RWPE2 (cell line): Measurements from ENCODE around the gene TRMT61A.
A peak's percentile ranks its signal among the peaks of the same experiment; 100 is the strongest.

Experiments used
- ATAC-seq: fragments of 200-7000 bp; cut with Tn5 transposase; 3 replicates; pipeline ENCODE4 v1.9.1; 2021; ENCODE audit warnings: low read depth
- DNase-seq: peaks from one replicate; pipeline ENCODE4 v3.0.0-alpha.2; 2020; ENCODE audit warnings: low spot score
- H3K27ac ChIP-seq: fragments of 450-650 bp; 2 replicates; pipeline ENCODE4 v1.5.1; 2017; ENCODE audit warnings: mild to moderate bottlenecking; ENCODE audit not compliant: poor library complexity, severe bottlenecking
- H3K27me3 ChIP-seq: fragments of 250-450 bp; sonication (Bioruptor Pico); 2 replicates; pipeline ENCODE4 v1.5.1; 2021; ENCODE audit warnings: mild to moderate bottlenecking, moderate library complexity; ENCODE audit not compliant: insufficient read depth, poor library complexity, severe bottlenecking
- H3K36me3 ChIP-seq: fragments of 250-450 bp; sonication (Bioruptor Pico); 2 replicates; pipeline ENCODE4 v1.5.1; 2020; ENCODE audit warnings: low read depth, mild to moderate bottlenecking, moderate library complexity
- H3K4me1 ChIP-seq: fragments of 250-450 bp; sonication (Bioruptor Pico); 2 replicates; pipeline ENCODE4 v1.5.1; 2021; ENCODE audit warnings: mild to moderate bottlenecking, moderate library complexity; ENCODE audit not compliant: insufficient read depth, poor library complexity, severe bottlenecking
- H3K4me3 ChIP-seq: fragments of 250-450 bp; sonication (Bioruptor Pico); 2 replicates; pipeline ENCODE4 v1.5.1; 2021; ENCODE audit warnings: mild to moderate bottlenecking, moderate library complexity; ENCODE audit not compliant: severe bottlenecking
- H3K9me3 ChIP-seq: fragments of 250-450 bp; sonication (Bioruptor Pico); 2 replicates; pipeline ENCODE4 v1.5.1; 2021; ENCODE audit warnings: mild to moderate bottlenecking, moderate library complexity; ENCODE audit not compliant: severe bottlenecking
- CTCF ChIP-seq: fragments of 450-650 bp; IDR thresholded peaks from one replicate; pipeline ENCODE4 v1.5.1; 2017; ENCODE audit warnings: mild to moderate bottlenecking, moderate library complexity; ENCODE audit not compliant: poor library complexity, severe bottlenecking

TRMT61A gene

DNA sequence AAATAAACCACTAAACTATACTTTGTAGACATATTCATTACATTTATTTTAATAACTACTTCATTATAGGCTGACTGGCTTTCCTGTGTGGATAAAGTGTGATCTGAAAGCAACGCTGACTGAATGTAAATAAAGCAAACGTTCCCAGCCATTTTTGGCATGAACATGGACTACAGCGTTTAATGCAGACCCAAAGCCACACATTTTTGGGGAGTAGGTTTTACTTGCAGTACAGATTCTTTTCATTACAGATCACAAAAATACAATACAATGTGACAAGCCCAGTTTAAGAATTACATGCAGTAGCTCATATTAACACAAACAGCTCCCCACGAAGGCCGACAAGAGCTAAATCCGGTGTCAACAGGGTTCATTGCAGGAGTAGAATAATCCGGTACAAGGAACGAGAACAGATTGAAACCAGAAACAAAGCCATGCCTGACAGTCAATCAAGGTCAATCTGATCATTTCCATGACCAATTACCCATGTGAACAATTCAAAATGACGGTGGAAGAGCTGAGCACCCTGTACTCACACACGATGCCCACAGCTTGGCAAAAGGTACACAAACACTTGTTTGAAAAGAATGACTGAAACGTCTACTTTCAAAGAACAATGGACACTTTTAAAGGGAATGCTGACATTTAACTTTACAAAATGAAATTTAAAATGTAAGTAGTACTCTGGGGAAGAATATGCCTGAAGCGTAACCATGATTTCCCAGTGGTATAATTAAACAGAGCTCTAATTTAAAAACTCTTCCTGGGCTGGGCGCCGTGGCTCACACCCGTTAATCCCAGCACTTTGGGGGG is 28.2 kb downstream of the TRMT61A start:
- Histone ChIP-seq H3K36me3 (peaks cover 39% of the 10 kb centered on the region), H3K4me3 (no peak overlapping the region), H3K4me1 (peaks cover 26% of the 10 kb centered on the region), H3K27ac (peak overlapping the region; percentile 10), H3K27me3 (no peaks in the 10 kb centered on the region), H3K9me3 (no peaks in the 10 kb centered on the region)
- no peak for TF ChIP-seq CTCF
- DNase-seq (no peak), ATAC-seq (no peak)

DNA sequence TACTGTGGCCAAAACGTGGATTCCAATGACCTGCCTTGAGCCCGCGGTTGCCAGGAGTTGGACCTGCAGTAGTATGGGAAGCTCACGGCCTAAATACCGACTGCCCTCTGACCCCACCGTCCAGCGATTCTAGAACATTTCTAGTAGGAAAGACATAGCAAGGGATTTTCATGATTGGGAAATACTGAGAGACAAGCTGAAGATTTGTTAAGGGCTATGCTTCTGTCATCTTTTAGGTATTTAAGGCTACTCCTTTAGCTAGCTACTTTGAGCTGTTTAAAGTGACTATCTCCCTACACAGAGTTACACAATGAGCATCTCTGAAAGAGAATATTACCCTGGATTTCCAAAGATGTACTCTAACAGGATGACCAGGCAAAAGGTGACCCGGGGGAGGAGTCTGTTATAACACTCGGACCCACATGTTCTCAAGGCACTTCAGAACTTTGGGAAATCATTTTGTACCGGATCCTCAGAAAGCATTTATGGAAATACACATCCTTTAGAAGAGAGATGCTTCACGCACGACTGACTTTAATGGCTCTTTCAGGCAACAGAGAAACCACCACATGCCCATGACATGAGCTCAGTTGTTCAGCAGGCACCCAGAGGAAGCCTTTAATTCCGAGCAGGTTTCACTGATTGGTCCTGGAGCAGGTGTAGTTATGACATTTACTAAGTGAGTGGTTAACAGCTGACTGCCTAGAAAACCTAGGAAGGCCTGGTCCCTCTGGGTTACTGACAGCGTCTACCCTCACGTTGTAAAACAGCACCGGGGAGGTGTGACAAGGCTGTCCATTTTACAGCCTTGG is 29.3 kb downstream of the TRMT61A start:
- no peak for ATAC-seq
- peak overlapping the region; percentile 10 for H3K27ac ChIP-seq

DNA sequence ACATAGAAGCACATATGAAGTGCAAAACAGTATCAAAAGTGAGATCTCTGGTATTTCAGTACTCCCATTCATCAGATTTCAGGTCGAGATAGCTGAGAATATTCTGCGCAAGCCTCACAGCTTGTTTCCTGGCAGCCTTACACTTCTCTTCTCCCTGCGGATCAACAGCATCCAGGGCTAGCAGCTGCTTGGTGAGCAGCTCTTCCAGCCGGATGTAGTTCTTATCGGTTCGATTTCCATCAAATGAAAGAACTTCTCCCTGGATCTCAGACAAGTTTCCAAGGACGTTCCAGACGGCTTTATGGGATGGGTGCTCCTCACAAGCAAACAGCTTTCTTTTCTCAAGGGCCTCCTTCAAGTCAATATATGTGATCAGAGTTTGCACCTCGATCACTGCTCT is 30.8 kb downstream of the TRMT61A start:
- DNase-seq (no peak), ATAC-seq (no peak)
- TF ChIP-seq CTCF, result no peak
- Histone ChIP-seq H3K4me3 (no peak overlapping the region), H3K9me3 (no peaks in the 10 kb centered on the region), H3K4me1 (peaks cover 19% of the 10 kb centered on the region), H3K27ac (no peak overlapping the region), H3K36me3 (peaks cover 39% of the 10 kb centered on the region), H3K27me3 (no peaks in the 10 kb centered on the region)

More for the DNA sequence above, 29.3 kb downstream of the TRMT61A start:
- Histone ChIP-seq H3K36me3 (peaks cover 39% of the 10 kb centered on the region), H3K27me3 (no peaks in the 10 kb centered on the region), H3K4me1 (peaks cover 19% of the 10 kb centered on the region), H3K9me3 (no peaks in the 10 kb centered on the region), H3K4me3 (no peak overlapping the region)
- no peak for TF ChIP-seq CTCF
- DNase-seq, result no peak

GRCh38 chr14:103560691-103561090 is 31.7 kb downstream of the TRMT61A start:
- H3K27ac ChIP-seq, result peak overlapping the region; percentile 94
- H3K36me3 ChIP-seq, result peaks cover 39% of the 10 kb centered on the region
- no peak for ATAC-seq
- H3K27me3 ChIP-seq, result no peaks in the 10 kb centered on the region
- H3K4me3 ChIP-seq, result peak overlapping the region; percentile 89
- no peak for DNase-seq
- peaks cover 19% of the 10 kb centered on the region for H3K4me1 ChIP-seq
- TF ChIP-seq CTCF, result no peak
- no peaks in the 10 kb centered on the region for H3K9me3 ChIP-seq
